GM23338 (cell line): ENCODE data around the gene CHST15. TPM values are rescaled to one million over a fixed set of nuclear protein-coding genes. Genes with fewer than 3 reads are reported as not detected.

Experiments
- ATAC-seq: fragments of 200-7000 bp; cut with Tn5 transposase; 3 replicates; pipeline ENCODE4 v1.9.1; 2020
- DNase-seq: peaks from one replicate; pipeline ENCODE4 v3.0.0-alpha.2; 2015; ENCODE audit warnings: low spot score
- H2AFZ ChIP-seq: fragments of 200-600 bp; sonication (generic); 2 replicates; pipeline ENCODE4 v1.8.0; 2016; ENCODE audit warnings: antibody characterized with exemption, mild to moderate bottlenecking, moderate library complexity
- H3F3A ChIP-seq: fragments of 200-600 bp; sonication (generic); replicated peaks from 2 replicates; pipeline ENCODE4 v1.8.0; 2017; ENCODE audit warnings: antibody characterized with exemption, mixed run types, low read depth
- H3K27ac ChIP-seq: fragments of 200-600 bp; sonication (generic); 2 replicates; pipeline ENCODE4 v1.6.1; 2016; ENCODE audit warnings: low read depth
- H3K27me3 ChIP-seq: fragments of 200-600 bp; sonication (generic); 2 replicates; pipeline ENCODE4 v1.8.0; 2016; ENCODE audit warnings: mild to moderate bottlenecking, mixed run types, moderate library complexity; ENCODE audit not compliant: insufficient read depth
- H3K36me3 ChIP-seq: fragments of 200-600 bp; sonication (generic); 2 replicates; pipeline ENCODE4 v1.8.0; 2016; ENCODE audit warnings: mild to moderate bottlenecking; ENCODE audit not compliant: insufficient read depth
- H3K4me1 ChIP-seq: fragments of 200-600 bp; sonication (generic); 2 replicates; pipeline ENCODE4 v1.8.0; 2016; ENCODE audit warnings: mild to moderate bottlenecking, moderate library complexity; ENCODE audit not compliant: insufficient read depth
- H3K4me2 ChIP-seq: fragments of 200-600 bp; sonication (generic); 2 replicates; pipeline ENCODE4 v1.7.1; 2017; ENCODE audit warnings: mixed run types
- H3K4me3 ChIP-seq: fragments of 200-600 bp; sonication (generic); 2 replicates; pipeline ENCODE4 v1.6.1; 2016; ENCODE audit warnings: mixed run types
- H3K79me2 ChIP-seq: fragments of 200-600 bp; sonication (generic); replicated peaks from 2 replicates; pipeline ENCODE4 v1.8.0; 2017; ENCODE audit warnings: mild to moderate bottlenecking; ENCODE audit not compliant: insufficient read depth
- H3K9me2 ChIP-seq: fragments of 200-600 bp; sonication (generic); 2 replicates; pipeline ENCODE4 v1.8.0; 2017; ENCODE audit not compliant: insufficient read depth
- H4K20me1 ChIP-seq: fragments of 200-600 bp; sonication (generic); replicated peaks from 2 replicates; pipeline ENCODE4 v1.8.0; 2017; ENCODE audit warnings: mild to moderate bottlenecking; ENCODE audit not compliant: insufficient read depth
- H3K27ac Mint-ChIP-seq: 2 replicates; pipeline ENCODE4 v1.8.0; 2020; ENCODE audit warnings: inconsistent platforms, mild to moderate bottlenecking, moderate library complexity, mixed read lengths
- H3K27me3 Mint-ChIP-seq: 3 replicates; pipeline ENCODE4 v1.8.0; 2022; ENCODE audit warnings: low read depth, mild to moderate bottlenecking, moderate library complexity, mixed read lengths, inconsistent platforms; ENCODE audit not compliant: insufficient read depth, poor library complexity
- H3K36me3 Mint-ChIP-seq: 3 replicates; pipeline ENCODE4 v1.8.0; 2021; ENCODE audit warnings: low read depth, mild to moderate bottlenecking, inconsistent platforms, moderate library complexity, mixed read lengths
- H3K4me1 Mint-ChIP-seq: 3 replicates; pipeline ENCODE4 v1.8.0; 2020; ENCODE audit warnings: mild to moderate bottlenecking, inconsistent platforms, mixed read lengths
- H3K4me3 Mint-ChIP-seq: 3 replicates; pipeline ENCODE4 v1.8.0; 2021; ENCODE audit warnings: moderate library complexity, mild to moderate bottlenecking, inconsistent platforms, mixed read lengths
- H3K9me3 Mint-ChIP-seq: 3 replicates; pipeline ENCODE4 v1.8.0; 2020; ENCODE audit warnings: moderate library complexity, mild to moderate bottlenecking, inconsistent platforms, mixed read lengths
- CREB1 ChIP-seq: fragments of 250-450 bp; sonication (Bioruptor Pico); IDR thresholded peaks from 2 replicates; pipeline ENCODE4 v1.5.0; 2020; ENCODE audit warnings: low read depth, mild to moderate bottlenecking, moderate library complexity
- ETS1 ChIP-seq: IDR thresholded peaks from 2 replicates; pipeline ENCODE4 v1.6.1; 2016; ENCODE audit warnings: antibody characterized with exemption
- EZH2phosphoT487 ChIP-seq: fragments of 200-600 bp; sonication (generic); IDR thresholded peaks from one replicate; pipeline ENCODE4 v1.8.1; 2018; ENCODE audit warnings: antibody characterized with exemption; ENCODE audit not compliant: unreplicated experiment
- NANOG ChIP-seq: IDR thresholded peaks from 2 replicates; pipeline ENCODE4 v1.6.1; 2016; ENCODE audit warnings: antibody characterized with exemption, borderline replicate concordance
- POLR2AphosphoS5 ChIP-seq: IDR thresholded peaks from 2 replicates; pipeline ENCODE4 v1.6.1; 2016; ENCODE audit warnings: antibody characterized with exemption, low read depth
- ZNF462 ChIP-seq: fragments of 250-450 bp; sonication (Bioruptor Pico); IDR thresholded peaks from 2 replicates; pipeline ENCODE4 v1.5.0; 2020; ENCODE audit warnings: mild to moderate bottlenecking, moderate library complexity
- polyA plus RNA-seq: library from polyadenylated mRNA; unstranded; fragments of >200 nt; fragmentation: Nextera tagmentation; extraction: Ambion mirVana; gene quantifications from 2 replicates; pipeline ENCODE4 v1.2.1, GENCODE V29; 2016
- total RNA-seq: library from RNA; depleted of rRNA; stranded (reverse); fragments of >200 nt; shearing (Covaris generic); gene quantifications from 2 replicates; pipeline ENCODE4 v1.2.3, GENCODE V29; 2014

The CHST15 gene
- total and polyA plus RNA-seq, 2 experiments from 2014 or later = 2.6 to 11.2 TPM

- no peak for TF ChIP-seq ZNF462 (CRISPR knock-in tag)
- no peak for TF ChIP-seq EZH2phosphoT487
- no peak for TF ChIP-seq POLR2AphosphoS5
- no peak for TF ChIP-seq NANOG
Measured at GRCh38 chr10:124036746-124037145, 56.7 kb downstream of the CHST15 start (continued).

- peaks cover 4% of the 10 kb centered on the region; the same call in 2 of the 3 replicates for H3K36me3 Mint-ChIP-seq
- peaks cover 5% of the 10 kb centered on the region for H3K27me3 Mint-ChIP-seq
- H3K36me3 ChIP-seq = no peaks in the 10 kb centered on the region
- no peaks in the 10 kb centered on the region for H3K79me2 ChIP-seq
- H3F3A ChIP-seq = no peaks in the 10 kb centered on the region
- H3K4me2 ChIP-seq = no peak overlapping the region
- no peak overlapping the region; the same call in 1 of the 2 replicates for H3K27ac Mint-ChIP-seq
- no peak overlapping the region for H3K4me3 Mint-ChIP-seq
- no peaks in the 10 kb centered on the region for H3K9me2 ChIP-seq
- no peak for DNase-seq
- no peaks in the 10 kb centered on the region for H3K27me3 ChIP-seq
- H4K20me1 ChIP-seq = no peaks in the 10 kb centered on the region
- no peak for ATAC-seq
- peaks cover 26% of the 10 kb centered on the region for H3K4me1 Mint-ChIP-seq
- H3K9me3 Mint-ChIP-seq = no peaks in the 10 kb centered on the region; the same call in 2 of the 3 replicates
- no peak overlapping the region for H3K27ac ChIP-seq
- no peak overlapping the region for H3K4me3 ChIP-seq
- H2AFZ ChIP-seq = no peak overlapping the region
- TF ChIP-seq ZNF462 (CRISPR knock-in tag) (no peak), ETS1 (no peak), CREB1 (no peak)
- peaks cover 21% of the 10 kb centered on the region for H3K4me1 ChIP-seq
Measured at GRCh38 chr10:124035928-124036558, 57.4 kb downstream of the CHST15 start.
